ENCODE data around the gene FUBP3. TPM values are rescaled to one million over a fixed set of nuclear protein-coding genes. Genes with fewer than 3 reads are reported as not detected.
"Not testable (repeated sequence)": the region's sequence is repeated elsewhere in the genome, so short reads cannot be mapped to it uniquely, and the experiment has no call there.

FUBP3 gene
- polyA plus RNA-seq, 3 donors, result 9.5 to 17.3 (median 16.3) TPM

- H3K79me2 ChIP-seq (ENCODE audit: insufficient read depth, low read length), result no peaks in the 10 kb centered on the region
- no peak for DNase-seq
- peaks cover 13 to 16% of the 10 kb centered on the region in 2 donors for H3K4me1 ChIP-seq (ENCODE audit: control insufficient read depth in 1 of 2, insufficient read depth in 2 of 2, low read length in 2 of 2)
- H3K27me3 Mint-ChIP-seq (ENCODE audit: low read depth in 3 of 3), result peaks cover 27 to 47% (median 27%) of the 10 kb centered on the region in 3 donors
- H3K9me3 Mint-ChIP-seq, result peaks cover 0 to 14% (median 4%) of the 10 kb centered on the region in 7 donors
- no peak overlapping the region for H3K9ac ChIP-seq (ENCODE audit: insufficient read depth, low read length, poor library complexity, severe bottlenecking)
- no peak for TF ChIP-seq CTCF (IDR thresholded peaks at IDR 0.05)
- no peak overlapping the region for H3K4me3 Mint-ChIP-seq
- H2AFZ ChIP-seq (ENCODE audit: insufficient read depth, low read depth, low read length, poor library complexity, severe bottlenecking), result no peak overlapping the region
- no peak overlapping the region for H3K4me3 ChIP-seq (replicated peaks in 1 of 3; ENCODE audit: low read depth in 2 of 3, low read length in 3 of 3)
- H3K9me3 ChIP-seq (replicated peaks in 1 of 2; ENCODE audit: control insufficient read depth in 1 of 2, insufficient read depth in 1 of 2, low read length in 2 of 2), result peaks cover 3 to 8% of the 10 kb centered on the region in 2 donors
- no peak overlapping the region for H3K4me2 ChIP-seq (replicated peaks; ENCODE audit: extremely low read depth, low read length, poor library complexity, severe bottlenecking)
- peaks cover 2 to 18% of the 10 kb centered on the region in 2 donors for H3K27me3 ChIP-seq (ENCODE audit: control insufficient read depth in 2 of 2, insufficient read depth in 2 of 2, low read length in 2 of 2)
- H3K36me3 Mint-ChIP-seq, result no peaks in the 10 kb centered on the region
- H3K36me3 ChIP-seq (replicated peaks in 1 of 2; ENCODE audit: control insufficient read depth in 1 of 2, insufficient read depth in 2 of 2, low read length in 2 of 2), result no peaks in the 10 kb centered on the region
- peaks cover 19% of the 10 kb centered on the region for H3K4me1 Mint-ChIP-seq
- no peaks in the 10 kb centered on the region for H4K20me1 ChIP-seq (ENCODE audit: insufficient read depth, low read length)
- intact Hi-C loops (cut with micrococcal nuclease), result no loop called here
- peak overlapping the region in 1 of 7 donors; percentile 15 for H3K27ac Mint-ChIP-seq
- no peak overlapping the region for H3K27ac ChIP-seq (ENCODE audit: low read depth in 1 of 2, low read length in 2 of 2)
These were observed 105.7 kb downstream of the FUBP3 start for GRCh38 chr9:130685104-130685503.

GRCh38 chr9:130685945-130686344 lies 106.6 kb downstream of the FUBP3 start:
- H2AFZ ChIP-seq (ENCODE audit: insufficient read depth, low read depth, low read length, poor library complexity, severe bottlenecking); H4K20me1 ChIP-seq (ENCODE audit: insufficient read depth, low read length); H3K4me2 ChIP-seq (replicated peaks; ENCODE audit: extremely low read depth, low read length, poor library complexity, severe bottlenecking); H3K36me3 ChIP-seq (replicated peaks in 1 of 2; ENCODE audit: control insufficient read depth in 1 of 2, insufficient read depth in 2 of 2, low read length in 2 of 2); H3K9ac ChIP-seq (ENCODE audit: insufficient read depth, low read length, poor library complexity, severe bottlenecking); DNase-seq; H3K36me3 Mint-ChIP-seq; H3K27ac ChIP-seq (ENCODE audit: low read depth in 1 of 2, low read length in 2 of 2); H3K79me2 ChIP-seq (ENCODE audit: insufficient read depth, low read length); intact Hi-C loops (cut with micrococcal nuclease); H3K27ac Mint-ChIP-seq; H3K4me3 ChIP-seq (replicated peaks in 1 of 3; ENCODE audit: low read depth in 2 of 3, low read length in 3 of 3); H3K9me3 ChIP-seq (replicated peaks in 1 of 2; ENCODE audit: control insufficient read depth in 1 of 2, insufficient read depth in 1 of 2, low read length in 2 of 2); H3K4me3 Mint-ChIP-seq: not testable (repeated sequence)
- H3K27me3 Mint-ChIP-seq (ENCODE audit: low read depth in 3 of 3), result peaks cover 23 to 41% (median 26%) of the 10 kb centered on the region in 3 donors
- H3K9me3 Mint-ChIP-seq, result peaks cover 0 to 13% (median 4%) of the 10 kb centered on the region in 7 donors
- peaks cover 9 to 12% of the 10 kb centered on the region in 2 donors for H3K4me1 ChIP-seq (ENCODE audit: control insufficient read depth in 1 of 2, insufficient read depth in 2 of 2, low read length in 2 of 2)
- peaks cover 15% of the 10 kb centered on the region for H3K4me1 Mint-ChIP-seq
- WGBS (ENCODE audit: insufficient coverage), result 92% methylated on average over 7 of the region's 11 CpGs
- H3K27me3 ChIP-seq (ENCODE audit: control insufficient read depth in 2 of 2, insufficient read depth in 2 of 2, low read length in 2 of 2), result peaks cover 0 to 13% of the 10 kb centered on the region in 2 donors
